COR-L47 (cell line): Measurements from ENCODE around the gene WDFY3.
A peak's percentile ranks its signal among the peaks of the same experiment; 100 is the strongest.

ENCODE experiments used
- DNase-seq: peaks from one replicate; lab custom pipeline; 2025; lab: John Stamatoyannopoulos, UW

Gene WDFY3, protein sequence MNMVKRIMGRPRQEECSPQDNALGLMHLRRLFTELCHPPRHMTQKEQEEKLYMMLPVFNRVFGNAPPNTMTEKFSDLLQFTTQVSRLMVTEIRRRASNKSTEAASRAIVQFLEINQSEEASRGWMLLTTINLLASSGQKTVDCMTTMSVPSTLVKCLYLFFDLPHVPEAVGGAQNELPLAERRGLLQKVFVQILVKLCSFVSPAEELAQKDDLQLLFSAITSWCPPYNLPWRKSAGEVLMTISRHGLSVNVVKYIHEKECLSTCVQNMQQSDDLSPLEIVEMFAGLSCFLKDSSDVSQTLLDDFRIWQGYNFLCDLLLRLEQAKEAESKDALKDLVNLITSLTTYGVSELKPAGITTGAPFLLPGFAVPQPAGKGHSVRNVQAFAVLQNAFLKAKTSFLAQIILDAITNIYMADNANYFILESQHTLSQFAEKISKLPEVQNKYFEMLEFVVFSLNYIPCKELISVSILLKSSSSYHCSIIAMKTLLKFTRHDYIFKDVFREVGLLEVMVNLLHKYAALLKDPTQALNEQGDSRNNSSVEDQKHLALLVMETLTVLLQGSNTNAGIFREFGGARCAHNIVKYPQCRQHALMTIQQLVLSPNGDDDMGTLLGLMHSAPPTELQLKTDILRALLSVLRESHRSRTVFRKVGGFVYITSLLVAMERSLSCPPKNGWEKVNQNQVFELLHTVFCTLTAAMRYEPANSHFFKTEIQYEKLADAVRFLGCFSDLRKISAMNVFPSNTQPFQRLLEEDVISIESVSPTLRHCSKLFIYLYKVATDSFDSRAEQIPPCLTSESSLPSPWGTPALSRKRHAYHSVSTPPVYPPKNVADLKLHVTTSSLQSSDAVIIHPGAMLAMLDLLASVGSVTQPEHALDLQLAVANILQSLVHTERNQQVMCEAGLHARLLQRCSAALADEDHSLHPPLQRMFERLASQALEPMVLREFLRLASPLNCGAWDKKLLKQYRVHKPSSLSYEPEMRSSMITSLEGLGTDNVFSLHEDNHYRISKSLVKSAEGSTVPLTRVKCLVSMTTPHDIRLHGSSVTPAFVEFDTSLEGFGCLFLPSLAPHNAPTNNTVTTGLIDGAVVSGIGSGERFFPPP (N-terminal part only)

DNA sequence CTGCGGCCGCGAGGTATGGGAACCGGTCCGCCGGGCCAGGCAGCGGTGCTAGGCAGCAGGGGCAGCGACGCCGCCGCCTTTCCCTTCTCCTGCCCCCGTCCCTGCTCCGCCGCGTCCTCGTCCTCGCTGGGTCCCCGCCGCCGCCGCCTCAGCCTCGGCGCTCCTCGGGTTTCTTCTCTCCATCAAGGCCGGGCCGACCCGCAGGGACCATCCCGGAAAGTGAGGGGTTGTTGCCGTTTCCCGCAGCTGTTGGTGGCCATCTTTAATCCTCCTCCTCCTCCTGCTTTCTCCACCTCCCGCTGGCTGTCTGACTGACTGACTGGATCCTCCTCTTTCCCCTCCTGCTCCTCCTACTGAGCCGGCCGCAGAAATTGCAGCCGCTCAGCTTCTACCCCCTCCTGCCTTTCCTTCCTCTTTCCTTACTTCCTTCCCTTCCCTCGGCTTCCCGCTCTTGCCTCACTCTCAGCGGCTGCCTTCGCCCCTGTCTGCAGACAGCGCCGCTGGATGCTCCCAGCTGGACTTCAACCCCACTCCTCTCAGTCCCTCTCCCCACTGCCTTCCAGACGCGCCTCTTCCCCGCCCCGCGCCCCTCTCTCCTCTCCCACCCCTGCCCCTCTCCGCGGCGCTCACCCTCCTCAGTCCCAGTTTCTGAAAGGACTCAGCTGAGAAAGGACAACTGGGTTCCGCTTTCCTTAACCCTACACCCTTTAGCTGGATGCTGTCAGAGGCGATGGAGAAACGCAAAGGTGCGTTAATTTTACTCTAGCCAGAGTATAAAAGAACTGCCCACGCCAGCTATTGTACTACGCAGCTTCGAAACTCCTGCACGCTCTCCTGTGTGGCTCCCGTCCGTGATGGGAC lies at the start of gene WDFY3:
TSS of gene WDFY3 (minus strand) at position 309 of the 861 bp plus-strand sequence. CDS start 106,099 bp downstream, outside the sequence.
- peak; percentile 81 for DNase-seq

DNA sequence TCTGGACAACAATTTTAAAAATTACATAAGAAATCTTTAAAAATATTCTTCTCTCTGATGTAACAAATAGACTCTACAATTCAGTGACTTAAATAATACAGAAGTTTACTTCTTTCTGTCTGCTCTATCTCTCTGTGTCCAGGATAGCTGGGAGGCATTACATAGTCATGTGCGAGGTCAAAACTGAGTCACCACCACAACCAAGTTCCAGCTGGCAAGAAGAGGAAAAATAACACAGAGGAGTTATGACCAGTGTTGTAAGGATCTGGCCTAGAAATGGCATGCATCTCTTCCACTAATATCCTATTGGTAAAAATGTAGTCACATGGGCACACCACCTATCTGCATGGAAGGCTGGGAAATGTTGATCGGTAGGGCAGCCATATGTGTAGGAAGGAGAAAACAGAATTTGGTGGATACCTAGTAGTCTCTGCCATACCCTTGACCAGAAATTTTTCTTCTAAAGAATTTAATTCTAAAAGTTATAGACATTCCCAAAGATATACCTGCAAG lies 39.4 kb upstream of the WDFY3 start:
- no peak for DNase-seq

- DNase-seq = no peak
Measured at GRCh38 chr4:85000343-85000742, 33.9 kb upstream of the WDFY3 start.

DNA sequence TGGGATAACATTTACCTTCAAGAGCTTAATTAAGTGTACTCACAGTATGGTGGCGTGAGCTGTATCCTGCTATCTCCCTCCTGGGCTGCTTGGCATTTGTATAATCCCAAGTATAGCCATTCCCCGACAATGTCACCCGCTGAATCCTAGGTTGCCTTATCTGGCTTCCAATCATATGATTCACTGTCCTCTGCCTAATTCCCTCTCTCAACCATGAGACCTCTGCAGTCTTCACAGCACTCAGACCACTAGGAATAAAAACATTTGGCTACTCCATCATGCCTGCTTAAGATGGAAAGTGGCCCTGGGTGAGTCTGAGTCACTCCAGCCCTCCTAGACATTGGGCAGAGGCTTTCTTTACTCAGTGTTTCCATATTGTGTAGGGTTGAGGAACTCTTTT lies 28.9 kb upstream of the WDFY3 start:
- no peak for DNase-seq

- no peak for DNase-seq
Measured at GRCh38 chr4:84994280-84994679, 27.8 kb upstream of the WDFY3 start.

DNA sequence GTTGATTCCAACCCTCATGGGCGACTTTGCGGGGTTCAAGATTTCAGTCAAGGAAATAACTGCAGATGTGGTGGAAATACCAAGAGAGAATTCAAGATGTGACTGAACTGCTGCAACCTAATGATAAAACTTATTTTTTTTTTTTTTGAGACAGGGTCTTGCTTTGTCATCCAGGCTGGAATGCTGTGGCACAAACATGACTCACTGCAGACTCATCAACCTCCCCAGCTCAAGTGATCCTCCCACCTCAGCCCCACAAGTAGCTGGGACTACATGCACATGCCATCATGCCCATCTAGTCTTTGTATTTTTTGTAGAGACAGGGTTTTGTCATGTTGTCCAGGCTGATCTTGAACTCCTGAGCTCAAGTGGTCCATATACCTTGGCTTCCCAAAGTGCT lies 19.5 kb upstream of the WDFY3 start:
- DNase-seq = no peak

DNA sequence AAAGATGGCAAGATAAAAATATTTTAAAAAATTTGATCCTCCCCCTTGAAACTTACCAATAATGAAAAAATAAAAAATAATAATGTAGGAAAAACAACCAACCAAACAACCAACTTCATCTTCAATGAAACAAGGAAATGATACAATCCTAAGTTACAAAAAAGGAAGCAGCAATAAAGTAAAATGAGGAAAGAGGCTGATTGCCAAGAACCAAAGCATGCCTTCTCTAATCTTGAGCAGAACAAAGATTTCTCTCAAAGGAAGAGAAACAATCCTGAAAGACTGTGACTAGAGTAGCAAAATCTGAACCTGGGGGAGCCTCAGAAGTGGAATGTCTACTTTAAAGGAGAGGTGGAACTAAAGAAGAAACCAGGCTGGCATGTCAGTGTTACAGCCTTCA lies 10.9 kb upstream of the WDFY3 start:
- no peak for DNase-seq

DNA sequence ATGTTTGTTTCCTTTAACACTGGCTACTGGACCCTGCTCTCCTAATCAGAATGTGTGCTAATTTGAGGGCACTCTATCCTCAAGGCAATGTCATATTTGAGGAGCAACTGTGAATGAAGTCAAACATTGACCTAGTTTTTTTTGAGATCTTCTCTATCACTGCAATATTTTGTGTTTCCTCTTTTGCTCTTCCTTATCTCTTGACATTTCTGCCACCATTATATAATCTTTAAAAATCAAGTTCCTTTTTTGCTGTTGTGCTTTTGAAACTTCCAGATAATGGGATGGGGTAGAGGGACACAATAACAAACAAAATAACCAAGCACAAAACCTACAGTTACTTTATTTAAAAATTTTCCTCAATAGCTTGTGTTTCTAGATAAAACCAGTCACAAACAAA lies 7.4 kb upstream of the WDFY3 start:
- DNase-seq = no peak

DNA sequence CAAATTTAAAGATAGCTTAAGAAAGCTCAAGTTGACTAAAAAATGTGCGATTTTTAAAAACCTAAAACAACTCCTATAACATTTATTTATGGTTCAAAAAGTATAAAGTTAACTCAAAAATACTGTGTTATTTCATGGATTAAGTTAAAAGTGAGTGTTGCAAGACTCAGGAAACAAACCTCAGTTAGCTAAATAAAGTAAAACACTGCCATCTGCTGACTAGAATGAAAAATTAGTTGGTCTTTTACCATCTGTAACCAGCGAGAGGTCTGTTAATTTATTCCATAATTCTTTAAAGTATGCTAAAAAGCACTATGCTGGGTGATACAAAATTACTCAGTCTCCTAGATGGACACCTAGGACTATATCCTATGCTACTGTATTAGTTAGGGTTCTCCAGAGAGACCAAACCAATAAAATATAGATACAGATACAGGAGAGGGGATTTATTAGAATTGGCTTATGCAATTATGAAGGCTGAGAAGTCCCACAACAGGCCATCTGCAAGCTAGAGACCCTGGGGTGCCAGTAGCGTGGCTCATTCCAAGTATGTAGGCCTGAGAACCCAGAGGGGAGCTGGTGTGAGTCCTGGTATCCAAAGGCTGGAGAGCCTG lies 4.9 kb upstream of the WDFY3 start:
- DNase-seq = peak; percentile 21

- DNase-seq = no peak
Measured at GRCh38 chr4:84968925-84969324, 2.4 kb upstream of the WDFY3 start.

DNA sequence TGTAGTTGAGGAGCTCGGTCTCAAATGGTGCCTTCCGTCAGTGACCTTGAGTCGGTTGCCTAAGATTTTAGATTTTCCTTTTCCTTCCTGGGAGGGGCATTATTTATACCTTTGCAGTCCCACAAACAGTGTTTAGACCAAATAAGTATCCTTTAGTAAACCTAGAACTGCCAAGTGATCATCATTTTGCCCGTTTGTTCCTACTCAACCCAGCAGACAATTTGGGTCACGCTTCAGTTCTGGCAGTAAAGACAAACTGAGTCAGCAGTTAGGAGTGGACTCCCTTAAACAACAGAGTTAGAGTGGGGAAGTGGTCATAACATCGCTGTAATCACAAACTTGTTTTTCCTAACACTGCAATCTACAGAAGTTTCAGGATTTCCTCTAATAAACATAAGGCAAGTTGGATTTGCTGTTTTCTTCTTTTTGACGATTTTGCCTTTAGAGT lies 777 bp upstream of the WDFY3 start:
- no peak for DNase-seq

DNA sequence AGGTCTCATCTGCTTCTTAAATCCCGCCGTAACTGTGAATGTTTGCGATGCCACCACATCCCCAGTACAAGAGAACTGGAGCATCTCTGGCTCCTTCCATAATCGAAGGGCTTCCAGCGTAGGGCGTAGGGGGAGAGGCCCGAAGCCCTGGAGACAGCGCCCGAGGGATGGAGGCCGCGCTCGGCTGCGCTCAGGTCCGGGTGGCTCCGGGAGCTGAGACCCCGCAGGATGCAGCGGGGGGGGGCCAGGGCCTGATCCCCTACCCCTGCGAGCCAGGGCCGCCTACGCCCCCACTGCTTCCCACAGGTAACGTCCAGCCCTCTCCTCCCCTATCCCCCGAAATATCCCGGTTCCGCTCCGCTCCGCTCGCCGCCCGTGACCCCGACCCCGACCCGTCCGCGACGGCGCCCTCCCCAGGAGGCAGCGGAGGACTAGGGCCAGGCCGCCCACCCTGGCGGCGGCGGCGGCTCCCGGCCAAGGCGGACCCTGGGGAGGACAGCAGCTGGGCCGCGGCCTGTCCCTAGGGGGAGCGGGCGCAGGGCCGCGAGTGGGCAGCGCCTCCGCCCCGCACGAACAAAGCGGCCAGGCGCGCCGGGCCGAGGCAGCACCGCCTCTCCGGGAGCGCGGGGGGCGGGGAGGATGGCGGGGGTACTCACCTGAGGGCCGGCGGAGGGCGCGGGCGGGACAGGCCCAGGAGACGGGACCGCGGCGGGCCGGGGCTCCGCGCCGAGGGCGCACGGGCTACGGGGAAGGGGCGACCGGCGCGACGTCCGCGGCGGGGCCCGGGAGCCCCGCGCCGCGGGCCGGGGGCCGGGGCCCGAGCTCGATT lies 723 bp downstream of the WDFY3 start:
- DNase-seq = peak; percentile 65

DNA sequence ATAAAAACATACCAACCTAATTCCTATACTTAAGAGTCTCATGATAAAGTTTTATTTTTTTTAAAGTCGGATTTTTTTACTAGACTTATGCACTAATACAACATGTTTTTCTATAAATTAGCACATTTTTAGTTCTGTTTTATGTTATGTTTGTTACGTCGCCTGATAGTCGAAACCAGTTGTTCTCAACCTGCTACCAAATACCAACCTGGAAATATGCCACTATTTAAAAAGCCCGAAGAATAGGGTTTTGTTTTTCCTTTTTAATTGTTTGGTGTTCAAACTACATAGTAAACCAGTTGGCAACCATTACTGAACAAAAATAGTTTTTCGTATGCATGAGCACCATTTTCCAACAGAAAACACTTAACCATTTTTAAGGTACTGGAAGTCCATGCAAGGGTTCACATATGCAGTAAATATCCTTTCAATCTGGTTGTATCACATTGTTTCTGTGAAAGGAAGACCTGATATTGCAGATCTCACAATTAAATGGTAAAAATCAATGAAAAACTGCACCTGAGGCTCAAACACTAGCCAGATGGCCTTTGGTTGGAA lies 1.4 kb downstream of the WDFY3 start:
- no peak for DNase-seq

DNA sequence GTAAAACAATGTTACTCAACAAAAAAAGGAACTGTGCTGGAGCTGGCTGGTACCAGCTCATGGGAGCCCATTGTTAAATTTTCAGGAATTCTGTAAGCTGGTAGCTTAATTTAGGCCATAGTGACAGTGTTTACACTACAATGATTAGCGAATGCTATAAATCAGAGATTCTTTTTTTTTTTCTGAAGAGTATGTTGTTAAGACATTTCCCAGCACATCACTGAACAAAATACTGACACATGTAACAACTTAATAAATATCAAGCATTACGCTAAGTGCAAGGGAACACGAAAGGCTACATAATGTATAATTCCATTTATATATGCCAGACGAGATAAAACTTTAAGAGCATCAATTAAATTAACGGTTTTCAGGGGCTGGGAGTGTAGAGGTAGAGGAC lies 4.4 kb downstream of the WDFY3 start:
- no peak for DNase-seq

DNA sequence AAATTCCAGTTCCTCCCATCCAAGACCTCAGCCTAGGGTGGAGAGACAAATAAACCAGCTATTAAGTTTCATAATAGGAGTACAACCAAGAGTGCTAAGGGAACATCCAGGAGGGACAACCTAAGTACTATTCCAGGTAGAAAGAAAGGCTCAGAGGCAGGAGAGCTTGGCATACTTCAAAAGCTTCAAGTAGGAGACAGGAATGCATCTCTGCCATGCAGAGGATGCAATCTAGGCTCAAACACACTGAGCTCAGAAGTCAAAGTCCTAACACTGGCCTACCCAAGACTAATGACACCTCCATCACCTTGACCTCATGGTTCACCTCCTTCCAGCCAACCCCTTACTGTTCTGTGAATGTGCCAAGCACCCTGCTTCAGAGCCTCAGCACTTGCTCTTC lies 8.1 kb downstream of the WDFY3 start:
- DNase-seq = no peak

GRCh38 chr4:84957514-84958420 lies 8.7 kb downstream of the WDFY3 start:
- DNase-seq = no peak

DNA sequence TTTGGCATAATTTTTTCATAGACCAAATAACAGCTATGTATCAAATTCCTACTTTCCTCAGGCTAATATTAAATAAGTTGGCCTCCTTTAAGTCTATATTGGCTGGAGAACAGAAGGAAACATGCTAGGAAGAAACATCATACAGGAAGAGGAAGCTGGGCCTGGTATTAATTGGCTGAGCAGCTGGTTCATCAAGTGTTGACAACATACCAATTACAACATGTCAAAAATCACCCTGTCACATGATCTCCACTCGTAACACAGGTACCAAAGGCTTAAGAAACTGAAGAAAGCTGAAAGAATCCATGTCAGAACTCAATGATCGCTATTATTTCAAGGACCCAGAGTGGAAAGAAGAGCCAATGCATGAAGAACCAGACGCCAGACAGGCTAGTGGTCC lies 10.5 kb downstream of the WDFY3 start:
- DNase-seq = no peak

- DNase-seq = no peak
Measured at GRCh38 chr4:84954982-84955567, 11.4 kb downstream of the WDFY3 start.
